GM12878 (cell line): ENCODE data around the gene CNN3.

Experiments used
- ASH2L ChIP-seq: fragments of 300-600, 200-600 bp; sonication (generic); IDR thresholded peaks from 2 replicates; pipeline ENCODE4 v1.6.1; 2017; ENCODE audit warnings: low read depth, mild to moderate bottlenecking, borderline replicate concordance
- BACH1 ChIP-seq: fragments of 450-650 bp; IDR thresholded peaks from 2 replicates; pipeline ENCODE4 v1.6.1; 2017; ENCODE audit warnings: mild to moderate bottlenecking, borderline replicate concordance
- BHLHE40 ChIP-seq, 2 experiments: fragments of 450-650 bp in 1 of 2; IDR thresholded peaks; 2 replicates each; pipeline ENCODE4 v1.6.1; 2011 to 2017; ENCODE audit warnings: low read depth in 2 of 2, borderline replicate concordance in 1 of 2, improper control_type of control experiment in 1 of 2, low read length in 1 of 2, mild to moderate bottlenecking in 1 of 2
- CBX3 ChIP-seq: fragments of 200-600 bp; sonication (generic); IDR thresholded peaks from 2 replicates; pipeline ENCODE4 v1.6.1; 2016; ENCODE audit warnings: low read depth, borderline replicate concordance
- CEBPB ChIP-seq, 2 experiments: fragments of 150-350 bp in 1 of 2; IDR thresholded peaks; 2 replicates each; pipeline ENCODE4 v1.6.1; 2012 to 2014; ENCODE audit warnings: low read depth in 2 of 2, low read length in 2 of 2, borderline replicate concordance in 1 of 2, inconsistent platforms in 1 of 2
- CREB1 ChIP-seq: IDR thresholded peaks from 2 replicates; pipeline ENCODE4 v1.6.1; 2012; ENCODE audit warnings: low read depth, mild to moderate bottlenecking, inconsistent platforms
- EZH2 ChIP-seq: IDR thresholded peaks from 2 replicates; pipeline ENCODE4 v1.6.1; 2012; ENCODE audit warnings: low read depth, mild to moderate bottlenecking, control low read depth, inconsistent platforms, low read length, borderline replicate concordance; ENCODE audit not compliant: control insufficient read depth
- POLR2A ChIP-seq: IDR thresholded peaks from 2 replicates; pipeline ENCODE4 v1.6.1; 2011; ENCODE audit warnings: low read depth, mild to moderate bottlenecking, low read length
- RAD51 ChIP-seq: fragments of 450-650 bp; IDR thresholded peaks from 2 replicates; pipeline ENCODE4 v1.6.1; 2016; ENCODE audit warnings: moderate library complexity, mild to moderate bottlenecking, inconsistent platforms
- YY1 ChIP-seq: IDR thresholded peaks from 2 replicates; pipeline ENCODE4 v1.6.1; 2011; ENCODE audit warnings: low read depth, mild to moderate bottlenecking, low read length
- ZZZ3 ChIP-seq: IDR thresholded peaks from 2 replicates; pipeline ENCODE4 v1.6.1; 2011; ENCODE audit warnings: low read depth; ENCODE audit not compliant: control insufficient read depth, insufficient read length
- TF ChIP-seq, protein P1 (sequence below): IDR thresholded peaks from 2 replicates; pipeline ENCODE4 v1.6.1; 2012; ENCODE audit warnings: low read depth, low read length, improper control_type of control experiment
- TF ChIP-seq, protein P2 (sequence below), 3 experiments: IDR thresholded peaks in 2 of 3; conservative IDR thresholded peaks in 1 of 3; 2 replicates each; pipeline ENCODE4 v1.5.1; 2011; ENCODE audit warnings: low read depth in 3 of 3, low read length in 3 of 3, mild to moderate bottlenecking in 3 of 3, control low read depth in 2 of 3, moderate library complexity in 2 of 3, inconsistent platforms in 1 of 3, mixed read lengths in 1 of 3; ENCODE audit not compliant: control insufficient read depth in 2 of 3, insufficient read depth in 1 of 3; ENCODE audit errors: extremely low read depth in 1 of 3
- TF ChIP-seq, protein P3 (sequence below): IDR thresholded peaks from 2 replicates; pipeline ENCODE4 v1.6.1; 2011; ENCODE audit warnings: low read depth, low read length, improper control_type of control experiment, borderline replicate concordance

DNA sequence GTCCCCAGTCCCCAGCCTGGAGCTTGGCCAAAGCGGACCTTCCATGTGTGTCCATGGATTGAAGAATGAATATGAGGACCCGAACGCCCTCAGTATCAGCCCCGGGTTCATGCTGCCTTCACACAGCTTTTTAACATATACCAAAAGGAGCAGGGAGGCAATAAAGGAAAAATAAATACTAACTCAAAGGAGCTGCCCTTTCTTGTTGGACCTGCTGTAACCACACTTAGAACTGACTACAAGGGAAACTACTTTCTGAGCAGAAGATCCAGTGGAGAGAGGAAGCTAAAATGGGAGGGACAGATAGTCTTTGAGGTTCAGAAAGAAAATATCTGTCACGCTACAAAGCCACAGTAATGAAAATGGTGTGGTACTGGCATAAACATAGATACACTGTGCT is 48.6 kb downstream of the CNN3 start:
- TF ChIP-seq BHLHE40 (IDR thresholded peaks at IDR 0.05; ENCODE audit: borderline replicate concordance in 1 of 2, low read depth in 2 of 2, low read length in 1 of 2) (no peak), YY1 (no peak), ASH2L (no peak), CEBPB (IDR thresholded peaks at IDR 0.05; ENCODE audit: borderline replicate concordance in 1 of 2, low read depth in 2 of 2, low read length in 2 of 2) (no peak), EZH2 (no peak), POLR2A (no peak), ZZZ3 (no peak), BACH1 (no peak), CREB1 (no peak), CBX3 (no peak), RAD51 (no peak)
- TF ChIP-seq, protein P1, sequence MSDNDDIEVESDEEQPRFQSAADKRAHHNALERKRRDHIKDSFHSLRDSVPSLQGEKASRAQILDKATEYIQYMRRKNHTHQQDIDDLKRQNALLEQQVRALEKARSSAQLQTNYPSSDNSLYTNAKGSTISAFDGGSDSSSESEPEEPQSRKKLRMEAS = no peak
- TF ChIP-seq, protein P2, sequence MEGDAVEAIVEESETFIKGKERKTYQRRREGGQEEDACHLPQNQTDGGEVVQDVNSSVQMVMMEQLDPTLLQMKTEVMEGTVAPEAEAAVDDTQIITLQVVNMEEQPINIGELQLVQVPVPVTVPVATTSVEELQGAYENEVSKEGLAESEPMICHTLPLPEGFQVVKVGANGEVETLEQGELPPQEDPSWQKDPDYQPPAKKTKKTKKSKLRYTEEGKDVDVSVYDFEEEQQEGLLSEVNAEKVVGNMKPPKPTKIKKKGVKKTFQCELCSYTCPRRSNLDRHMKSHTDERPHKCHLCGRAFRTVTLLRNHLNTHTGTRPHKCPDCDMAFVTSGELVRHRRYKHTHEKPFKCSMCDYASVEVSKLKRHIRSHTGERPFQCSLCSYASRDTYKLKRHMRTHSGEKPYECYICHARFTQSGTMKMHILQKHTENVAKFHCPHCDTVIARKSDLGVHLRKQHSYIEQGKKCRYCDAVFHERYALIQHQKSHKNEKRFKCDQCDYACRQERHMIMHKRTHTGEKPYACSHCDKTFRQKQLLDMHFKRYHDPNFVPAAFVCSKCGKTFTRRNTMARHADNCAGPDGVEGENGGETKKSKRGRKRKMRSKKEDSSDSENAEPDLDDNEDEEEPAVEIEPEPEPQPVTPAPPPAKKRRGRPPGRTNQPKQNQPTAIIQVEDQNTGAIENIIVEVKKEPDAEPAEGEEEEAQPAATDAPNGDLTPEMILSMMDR (IDR thresholded peaks at IDR 0.05 in 2 of 3, conservative IDR thresholded peaks at IDR 0.05 in 1 of 3; ENCODE audit: control insufficient read depth in 2 of 3, extremely low read depth in 1 of 3, insufficient read depth in 1 of 3, low read depth in 3 of 3, low read length in 3 of 3) = no peak
- TF ChIP-seq, protein P3, sequence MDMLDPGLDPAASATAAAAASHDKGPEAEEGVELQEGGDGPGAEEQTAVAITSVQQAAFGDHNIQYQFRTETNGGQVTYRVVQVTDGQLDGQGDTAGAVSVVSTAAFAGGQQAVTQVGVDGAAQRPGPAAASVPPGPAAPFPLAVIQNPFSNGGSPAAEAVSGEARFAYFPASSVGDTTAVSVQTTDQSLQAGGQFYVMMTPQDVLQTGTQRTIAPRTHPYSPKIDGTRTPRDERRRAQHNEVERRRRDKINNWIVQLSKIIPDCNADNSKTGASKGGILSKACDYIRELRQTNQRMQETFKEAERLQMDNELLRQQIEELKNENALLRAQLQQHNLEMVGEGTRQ = no peak
